ENCODE data around the gene RPS4Y2.

Gene RPS4Y2

DNA sequence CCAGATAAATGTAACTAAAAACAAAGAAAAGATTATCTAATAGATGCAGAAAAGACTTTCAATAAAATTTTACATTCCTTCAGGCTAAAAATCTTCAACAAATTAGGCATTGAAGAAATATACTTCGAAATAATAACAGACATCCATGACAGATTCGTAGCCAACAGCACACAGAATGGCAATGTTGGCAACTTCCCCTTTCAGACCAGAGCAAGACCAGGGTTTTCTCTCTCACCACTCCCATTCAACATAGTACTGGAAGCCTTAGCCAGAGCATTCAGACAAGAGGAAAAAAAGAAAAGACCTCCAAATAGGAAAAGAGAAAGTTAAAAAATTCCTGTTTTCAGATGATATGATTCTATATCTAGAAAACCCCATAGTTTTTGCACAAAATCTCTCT is 61.2 kb downstream of the RPS4Y2 start:
- Histone ChIP-seq H3K4me1 (no peaks in the 10 kb centered on the region), H3K9ac (no peak overlapping the region), H3K4me2 (no peak overlapping the region), H3K4me3 (no peak overlapping the region), H4K20me1 (no peaks in the 10 kb centered on the region), H3K36me3 (no peaks in the 10 kb centered on the region), H3K27ac (no peak overlapping the region), H3K9me3 (no peaks in the 10 kb centered on the region), H3K27me3 (no peaks in the 10 kb centered on the region)
- no peak for TF ChIP-seq Cebpa-rat (IDR thresholded peaks at IDR 0.05)
